NCI-H2081 (cell line): ENCODE measurements around the gene LRRC30.
"Not testable (repeated sequence)": the region's sequence is repeated elsewhere in the genome, so short reads cannot be mapped to it uniquely, and the experiment has no call there.

Experiments
- DNase-seq, 2 experiments: peaks; one replicate each; lab custom pipeline; 2025; lab: John Stamatoyannopoulos, UW

The LRRC30 gene

DNA sequence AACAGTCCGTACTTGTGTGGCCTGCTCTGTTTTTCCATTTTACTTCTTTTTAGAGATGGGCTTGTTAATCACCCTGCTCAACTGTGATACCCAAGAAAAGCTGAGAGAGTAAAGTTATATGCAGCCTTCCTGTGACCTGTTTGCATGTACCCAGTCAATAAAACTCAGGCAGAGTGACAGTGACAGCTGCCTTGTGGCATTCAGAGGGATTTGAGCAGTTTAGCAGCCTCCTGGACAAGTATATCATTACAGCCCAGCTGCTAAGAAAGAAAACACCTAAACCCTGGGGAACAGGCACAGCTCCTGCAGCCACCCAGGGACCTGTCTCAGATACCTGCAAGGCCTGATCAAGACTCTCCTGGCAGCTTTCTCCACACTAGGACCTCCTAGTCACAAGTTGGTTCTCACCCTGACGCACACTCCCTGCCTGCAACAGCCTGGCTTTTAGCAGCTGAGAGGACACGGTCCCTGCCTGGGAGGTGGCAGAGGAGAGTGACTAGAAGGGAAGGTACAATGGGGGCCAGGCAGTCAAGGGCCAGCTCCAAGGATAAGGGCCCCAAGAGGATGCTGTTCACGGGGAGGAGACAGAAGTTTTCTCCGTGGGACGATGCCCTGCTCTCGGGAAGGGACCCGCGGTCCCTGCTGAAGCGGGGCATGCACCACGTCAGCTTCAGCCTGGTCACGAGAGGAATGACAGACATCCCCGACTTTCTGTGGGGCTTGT lies at the start of gene LRRC30:
LRRC30 (plus strand) TSS at position 464 of the 724 bp plus-strand sequence; CDS start at position 514, 50 bp downstream.
- DNase-seq = no peak

DNA sequence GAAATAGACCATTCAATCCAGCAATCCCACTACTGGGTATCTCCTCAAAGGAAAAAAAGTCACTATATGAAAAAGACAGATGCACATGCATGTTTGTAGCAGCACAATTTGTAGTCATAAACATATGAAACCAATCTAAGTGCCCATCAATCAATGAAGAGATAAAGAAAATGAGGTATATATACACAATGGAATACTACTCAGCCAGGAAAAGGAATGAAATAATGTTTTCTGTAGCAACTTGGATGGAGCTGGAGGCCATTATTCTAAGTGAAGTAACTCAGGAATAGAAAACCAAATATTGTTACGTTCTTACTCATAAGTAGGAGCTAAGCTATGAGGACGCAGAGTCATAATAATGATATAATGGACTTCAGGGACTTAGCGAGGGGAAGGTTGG lies 45.2 kb upstream of the LRRC30 start:
- DNase-seq = no peak

DNA sequence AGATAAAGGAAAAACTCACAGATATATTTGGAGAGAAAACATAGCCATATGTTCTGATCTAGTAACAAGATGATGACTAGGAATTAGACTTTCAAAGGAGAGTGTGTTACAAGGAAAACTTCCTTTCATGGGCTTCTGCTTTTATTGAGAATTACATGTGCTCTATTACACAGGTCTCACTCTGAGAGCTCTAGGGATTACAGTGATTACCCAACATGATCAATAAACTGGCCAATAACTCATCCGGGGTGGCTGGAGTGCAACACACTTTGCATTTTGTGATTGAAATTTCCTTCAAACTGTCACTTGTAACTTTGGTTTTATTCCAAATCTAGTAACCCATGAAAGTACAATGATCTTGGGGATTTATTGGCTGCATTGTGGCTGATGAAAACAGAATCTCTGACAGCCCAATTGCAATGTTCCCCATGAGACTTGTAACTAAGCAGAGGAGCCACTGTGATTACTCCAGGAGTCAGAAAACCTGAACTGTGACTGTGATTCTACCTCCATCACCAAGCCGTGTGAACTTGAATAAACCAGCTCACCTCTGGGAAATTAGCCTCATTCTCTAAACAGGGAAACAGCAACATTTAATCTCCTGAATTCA lies 40.2 kb upstream of the LRRC30 start:
- DNase-seq = no peak

DNA sequence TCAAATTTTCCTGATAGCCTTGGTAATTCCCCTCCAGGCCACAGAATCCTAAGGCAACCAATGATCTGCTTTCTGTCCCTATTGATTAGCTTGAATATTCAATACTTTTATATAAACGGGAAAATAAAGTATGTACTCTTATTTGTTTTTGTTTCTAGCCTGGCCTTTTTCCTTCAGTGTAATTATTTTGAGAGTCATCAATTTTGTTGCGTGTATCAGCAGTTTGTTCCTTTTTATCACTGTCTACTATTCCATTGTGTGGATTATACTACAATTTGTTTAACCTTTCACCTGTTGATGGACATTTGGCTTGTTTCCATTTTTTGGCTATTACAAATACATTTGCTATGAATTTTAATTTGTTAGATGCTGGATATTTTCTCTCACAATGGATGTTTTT lies 39.2 kb upstream of the LRRC30 start:
- DNase-seq = no peak

DNA sequence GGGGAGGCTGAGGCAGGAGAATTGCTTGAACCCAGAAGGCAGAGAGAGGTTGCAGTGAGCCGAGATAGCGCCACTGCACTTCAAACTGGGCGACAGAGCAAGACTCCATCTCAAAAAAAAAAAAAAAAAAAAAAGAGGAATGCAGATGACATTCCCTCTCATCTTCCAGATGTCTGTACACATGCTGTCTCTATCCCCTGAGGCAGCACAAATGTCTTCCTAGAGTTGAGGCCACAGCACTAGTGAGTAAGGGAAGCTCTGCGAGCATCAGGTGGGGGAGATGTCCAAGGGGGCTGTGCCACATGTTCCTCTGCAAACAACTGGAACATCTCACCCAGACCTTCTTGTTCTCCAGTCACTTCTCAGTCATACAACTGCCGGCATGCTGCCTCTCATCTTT lies 35.6 kb upstream of the LRRC30 start:
- no peak for DNase-seq

DNA sequence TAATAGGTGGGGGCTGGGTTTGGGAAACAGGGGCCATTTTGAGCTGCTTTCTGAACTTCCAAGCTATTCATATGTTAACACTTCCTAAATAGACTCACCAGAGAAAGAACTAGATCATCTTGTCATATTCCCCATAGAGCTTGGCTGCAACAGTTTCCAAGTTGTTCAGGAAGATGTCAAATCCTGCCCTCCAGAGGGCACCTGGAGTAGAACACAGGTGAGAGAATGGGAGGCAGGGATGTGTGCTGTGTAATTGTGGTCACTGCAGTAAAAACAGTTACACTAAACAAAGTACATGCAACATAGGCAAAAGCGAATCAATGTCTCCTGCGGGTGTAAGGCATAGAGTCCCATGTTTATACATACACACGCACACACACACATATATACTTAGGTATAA lies 34.5 kb upstream of the LRRC30 start:
- DNase-seq = no peak

DNA sequence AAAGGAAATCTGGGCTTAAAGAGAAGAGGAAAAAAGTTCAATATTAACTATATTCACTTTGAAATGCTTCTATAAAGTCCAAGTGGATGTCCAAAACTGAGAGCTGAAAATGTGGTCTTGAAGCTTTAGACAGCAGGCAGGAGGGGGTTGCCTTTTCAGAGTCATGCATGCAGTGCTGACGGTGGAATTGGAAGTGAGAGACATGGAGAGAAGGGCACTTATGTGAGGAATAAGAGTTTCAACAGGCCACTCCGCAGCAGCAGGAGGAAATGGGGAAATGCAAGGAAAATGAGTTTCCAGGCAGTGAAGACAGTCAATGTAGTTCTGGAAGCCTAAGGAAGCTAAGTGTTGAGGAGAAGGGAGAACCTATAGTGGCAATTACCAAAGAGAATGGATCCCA lies 33.0 kb upstream of the LRRC30 start:
- no peak for DNase-seq

DNA sequence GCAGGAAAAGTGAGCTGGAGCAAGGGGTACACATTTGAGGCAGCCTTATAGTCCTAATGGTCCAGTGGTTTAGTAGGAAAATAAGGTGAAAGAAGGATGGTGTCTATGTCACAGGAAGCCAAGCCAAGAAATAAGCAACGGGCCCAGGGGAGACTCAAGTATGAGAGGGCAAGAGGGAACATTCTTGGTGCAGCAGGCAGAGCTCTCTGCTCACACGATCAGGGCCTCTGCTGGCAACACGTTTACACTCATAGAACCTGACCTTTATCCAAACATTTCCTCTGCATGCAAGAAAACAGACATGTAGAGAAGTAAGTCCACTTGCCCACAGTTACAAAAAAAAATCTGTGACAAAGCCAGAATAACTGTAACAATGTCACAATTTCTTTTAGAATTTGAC lies 32.6 kb upstream of the LRRC30 start:
- no peak for DNase-seq

DNA sequence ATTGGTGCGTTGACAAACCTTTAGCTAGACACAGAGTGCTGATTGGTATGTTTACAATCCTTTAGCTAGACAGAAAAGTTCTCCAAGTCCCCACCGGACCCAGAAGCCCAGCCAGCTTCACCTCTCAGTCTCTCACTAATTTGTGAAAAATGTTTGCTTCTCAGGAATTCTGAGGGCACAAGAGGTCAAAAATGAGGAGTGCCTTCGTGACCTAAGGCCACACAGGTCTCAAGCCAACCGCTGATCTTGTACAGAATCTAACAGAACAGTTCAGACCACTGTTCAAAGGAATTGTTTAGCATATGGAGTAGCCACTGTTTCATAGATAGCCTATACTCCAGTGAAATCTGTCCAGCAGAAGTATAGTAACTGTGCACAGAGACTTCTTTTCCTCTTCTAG lies 29.8 kb upstream of the LRRC30 start:
- no peak for DNase-seq

DNA sequence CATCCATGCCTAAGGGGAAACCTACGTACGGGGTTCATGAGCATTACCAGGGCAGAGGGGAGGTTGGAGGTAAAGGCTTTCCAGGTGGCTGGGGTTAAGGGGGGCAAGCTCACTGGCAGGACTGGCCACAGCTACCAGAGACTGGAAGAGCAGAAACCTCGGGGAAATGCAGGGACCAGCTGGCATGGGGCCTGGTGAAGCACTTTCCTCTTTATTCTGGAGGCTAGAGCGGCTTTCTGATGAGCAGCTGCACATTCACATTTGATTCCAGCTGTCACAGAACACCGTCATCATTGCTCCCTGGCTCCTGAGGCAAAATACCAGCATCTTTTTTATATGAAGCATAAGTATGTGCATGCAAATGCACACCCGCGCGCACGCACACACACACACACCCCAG lies 28.7 kb upstream of the LRRC30 start:
- DNase-seq = no peak

DNA sequence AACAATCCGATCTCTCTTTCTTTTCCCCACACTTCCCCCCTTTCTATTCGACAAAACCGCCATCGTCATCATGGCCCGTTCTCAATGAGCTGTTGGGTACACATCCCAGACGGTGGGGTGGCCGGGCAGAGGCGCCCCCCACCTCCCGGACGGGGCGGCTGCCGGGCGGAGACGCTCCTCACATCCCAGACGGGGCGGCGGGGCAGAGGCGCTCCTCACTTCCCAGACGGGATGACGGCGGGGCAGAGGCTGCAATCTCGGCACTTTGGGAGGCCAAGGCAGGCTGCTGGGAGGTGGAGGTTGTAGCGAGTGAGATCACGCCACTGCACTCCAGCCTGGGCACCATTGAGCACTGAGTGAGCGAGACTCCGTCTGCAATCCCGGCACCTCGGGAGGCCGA lies 27.3 kb upstream of the LRRC30 start:
- not testable (repeated sequence) for DNase-seq

DNA sequence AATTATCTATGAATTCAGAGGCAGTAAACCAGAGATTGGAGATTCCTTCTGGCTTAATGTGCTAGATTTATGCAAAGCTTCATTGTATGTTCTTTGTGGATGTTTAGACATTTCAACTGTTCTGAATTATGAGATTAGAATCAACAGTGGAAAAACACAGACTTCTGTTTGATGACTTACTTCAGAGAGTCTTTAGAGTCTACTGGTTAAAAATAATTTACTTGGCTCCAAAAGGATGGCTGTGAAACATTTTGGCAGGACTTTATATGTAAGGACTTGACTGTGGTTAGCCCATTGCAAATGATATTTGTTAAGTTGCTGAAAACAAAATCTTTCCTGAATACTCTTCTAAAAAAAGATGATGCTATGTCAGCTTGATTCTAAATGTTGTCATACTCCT lies 25.5 kb upstream of the LRRC30 start:
- no peak for DNase-seq

DNA sequence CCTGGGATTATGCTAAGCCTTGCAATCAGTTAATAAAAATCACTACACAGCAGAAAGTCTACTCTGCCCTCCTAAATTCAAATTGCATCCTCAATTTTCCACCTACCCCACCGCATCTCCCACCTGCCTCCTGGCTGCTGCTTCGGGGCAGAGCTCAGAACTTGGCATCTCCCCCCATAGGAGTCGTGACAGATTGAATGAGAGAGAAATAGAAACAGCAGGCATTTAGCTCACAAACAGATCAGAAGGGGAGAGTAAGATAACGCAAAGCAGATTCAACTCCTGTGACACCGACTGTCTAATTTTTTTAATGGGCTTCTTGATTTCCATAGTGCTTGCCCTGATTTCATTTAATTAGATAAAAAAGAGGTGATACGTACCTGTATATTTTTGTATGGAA lies 24.7 kb upstream of the LRRC30 start:
- DNase-seq = no peak

DNA sequence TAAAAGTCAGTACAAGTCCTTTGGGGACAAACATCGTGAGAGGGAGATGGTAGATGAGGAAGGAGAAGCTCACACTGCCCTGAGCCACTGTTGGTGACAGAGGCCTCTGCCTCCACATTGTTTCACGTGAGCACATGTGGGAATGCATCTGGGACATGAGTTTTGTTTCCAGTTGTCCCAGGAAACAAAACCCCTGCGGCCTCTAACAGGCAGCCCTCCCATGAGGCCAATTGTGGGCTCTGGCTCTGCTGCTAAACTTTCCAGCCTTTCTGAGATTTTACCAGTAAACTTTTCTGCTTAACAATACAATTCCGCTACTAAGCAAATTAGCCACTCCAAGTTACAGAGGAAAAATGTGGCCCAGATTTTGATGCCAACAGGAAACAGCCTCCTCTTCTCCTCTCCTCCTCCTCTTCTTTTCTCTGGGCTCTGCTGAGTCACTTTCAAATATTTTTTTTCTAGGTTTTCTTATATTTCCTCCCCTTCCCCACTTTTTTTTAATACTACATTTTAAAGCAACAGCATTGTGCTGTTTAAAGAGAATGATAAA lies 23.4 kb upstream of the LRRC30 start:
- no peak for DNase-seq

DNA sequence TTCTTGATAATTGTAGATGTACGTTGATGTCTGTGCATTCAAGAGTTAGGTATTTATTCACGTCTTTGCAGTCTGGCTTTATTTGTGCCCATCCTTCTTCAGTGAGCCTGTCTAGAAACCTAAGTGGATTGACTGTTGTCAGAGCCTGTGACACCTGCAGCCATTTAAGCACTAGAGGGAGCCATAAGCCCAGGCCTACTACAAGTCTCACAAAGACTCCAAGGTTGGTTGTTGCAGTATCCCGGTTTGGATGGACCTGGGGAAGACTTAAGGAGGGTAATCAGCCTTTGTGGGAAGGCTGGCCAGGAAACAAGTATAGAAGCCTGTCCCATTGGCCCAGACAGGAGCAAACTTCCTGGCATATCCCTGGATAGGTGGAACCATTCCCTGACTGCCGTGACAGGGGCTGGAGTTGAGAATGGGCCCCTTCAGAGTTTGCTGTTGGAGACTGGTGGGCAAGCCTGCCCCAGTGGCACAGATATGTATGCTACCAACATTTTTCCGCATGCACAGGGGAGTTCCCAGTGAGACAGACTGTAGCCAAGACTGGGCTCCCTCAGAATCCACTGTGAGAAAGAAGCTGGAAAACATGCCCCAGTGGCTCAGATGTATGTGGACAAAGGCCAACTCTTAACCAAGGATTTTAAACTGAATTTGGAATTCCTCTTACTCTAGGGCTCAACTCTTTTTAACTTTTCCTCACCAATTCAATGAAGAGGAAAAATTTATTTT lies 9.3 kb upstream of the LRRC30 start:
- peak; percentile 66 to 77 for DNase-seq

DNA sequence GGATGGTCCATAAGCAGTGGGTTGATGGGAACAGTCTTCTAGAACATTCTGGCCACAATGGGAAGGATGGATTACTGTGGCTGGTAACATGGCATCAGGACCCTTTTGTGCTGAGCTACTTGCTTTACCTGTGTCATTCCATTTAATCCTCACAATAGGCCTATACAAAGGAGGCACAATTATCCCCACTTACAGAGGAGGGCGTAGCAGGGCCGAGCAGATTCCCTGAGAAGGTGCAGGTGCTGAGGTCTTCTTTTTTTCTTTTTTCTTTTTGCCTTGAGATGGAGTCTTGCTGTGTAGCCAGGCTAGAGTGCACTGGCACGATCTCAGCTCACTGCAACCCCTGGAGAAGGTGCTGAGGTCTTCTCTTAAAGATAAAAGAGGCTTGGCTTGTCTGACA lies 6.7 kb upstream of the LRRC30 start:
- DNase-seq = no peak

DNA sequence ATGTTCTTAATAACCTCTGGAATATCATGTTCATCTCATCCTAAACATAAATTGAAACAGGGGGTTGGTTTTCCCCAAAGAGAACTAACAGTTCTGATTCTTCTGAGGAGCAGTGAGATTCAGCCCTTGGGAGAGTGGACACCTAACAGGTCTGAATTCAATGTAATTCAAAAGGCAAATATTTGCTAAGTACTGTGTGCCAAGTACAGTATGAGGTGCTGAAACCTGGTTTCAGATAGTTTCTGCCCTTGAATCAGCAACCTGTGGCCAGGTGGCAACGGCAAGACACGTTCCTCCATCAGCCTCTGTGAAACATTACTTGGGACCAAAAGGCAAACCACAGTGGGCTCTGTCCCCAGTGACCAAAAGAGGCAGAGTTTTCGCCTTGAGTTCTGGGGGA lies 1.3 kb downstream of the LRRC30 start:
- no peak for DNase-seq

DNA sequence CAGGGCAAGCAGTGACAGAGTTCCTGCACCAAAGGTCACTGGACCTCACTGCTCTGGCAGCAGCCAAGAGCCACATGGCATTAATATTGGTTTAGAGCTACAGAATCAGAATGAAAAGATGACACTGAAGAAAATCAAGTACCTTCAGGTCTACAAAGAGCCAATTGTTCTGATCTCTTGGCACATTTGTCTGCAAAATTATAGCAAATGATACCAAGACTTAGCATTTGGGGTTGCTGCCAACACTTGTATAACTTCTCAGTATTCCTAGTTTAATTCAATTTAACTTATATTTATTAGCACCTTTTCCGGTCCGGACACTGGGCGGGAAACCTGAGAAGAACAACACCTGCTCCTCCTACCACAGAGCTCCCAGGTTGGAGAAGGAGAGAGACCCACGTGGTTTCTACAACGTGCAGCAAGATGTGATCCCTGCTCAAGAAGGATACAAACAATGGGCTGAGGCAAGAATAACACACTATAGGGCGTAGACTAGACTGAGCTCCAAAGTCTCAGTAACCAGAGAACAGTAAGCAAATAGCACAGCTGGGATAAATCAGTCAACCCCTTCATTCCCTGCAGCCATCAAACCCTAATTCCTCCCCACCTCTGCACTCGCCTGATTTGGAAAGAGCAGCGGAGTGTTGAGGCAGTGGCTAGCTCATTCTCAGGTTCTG lies 2.4 kb downstream of the LRRC30 start:
- no peak for DNase-seq

DNA sequence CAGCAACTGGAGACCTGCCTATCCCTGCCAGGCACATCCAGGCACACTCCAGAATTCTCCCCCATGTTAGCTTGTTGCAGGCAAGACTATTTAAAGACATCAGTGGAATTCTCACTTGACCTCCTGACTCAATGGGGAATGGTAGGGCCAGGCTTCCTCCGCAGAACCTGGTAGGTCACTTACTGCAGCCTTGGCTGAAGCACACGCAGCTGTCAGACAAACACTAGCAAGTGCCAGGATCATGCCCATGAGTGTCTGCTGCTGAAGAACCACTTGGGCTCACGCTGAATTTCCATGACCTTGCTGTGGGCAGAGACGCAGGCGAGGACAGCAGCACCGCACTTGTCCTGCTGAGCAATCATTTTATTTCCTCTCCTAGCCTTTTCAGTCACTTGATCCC lies 3.2 kb downstream of the LRRC30 start:
- no peak for DNase-seq

DNA sequence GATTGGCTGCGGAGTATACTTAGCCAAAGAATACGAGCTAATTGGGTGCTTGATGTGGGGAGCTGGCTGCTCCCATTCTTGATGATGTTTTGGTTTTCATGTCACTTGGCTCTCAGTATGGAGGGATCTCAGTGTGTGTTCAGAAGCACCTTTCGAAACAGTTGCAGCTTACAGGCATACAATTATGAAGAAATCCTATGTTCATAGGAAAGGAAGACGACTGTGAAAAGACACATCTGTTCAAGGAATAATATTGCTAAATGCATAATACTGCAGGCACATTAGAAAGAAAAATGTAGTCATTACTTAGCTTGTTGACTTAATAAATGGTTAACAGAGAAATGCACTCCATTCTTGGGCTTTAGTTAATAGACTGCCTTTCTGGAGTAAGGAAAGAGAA lies 4.1 kb downstream of the LRRC30 start:
- DNase-seq = no peak

DNA sequence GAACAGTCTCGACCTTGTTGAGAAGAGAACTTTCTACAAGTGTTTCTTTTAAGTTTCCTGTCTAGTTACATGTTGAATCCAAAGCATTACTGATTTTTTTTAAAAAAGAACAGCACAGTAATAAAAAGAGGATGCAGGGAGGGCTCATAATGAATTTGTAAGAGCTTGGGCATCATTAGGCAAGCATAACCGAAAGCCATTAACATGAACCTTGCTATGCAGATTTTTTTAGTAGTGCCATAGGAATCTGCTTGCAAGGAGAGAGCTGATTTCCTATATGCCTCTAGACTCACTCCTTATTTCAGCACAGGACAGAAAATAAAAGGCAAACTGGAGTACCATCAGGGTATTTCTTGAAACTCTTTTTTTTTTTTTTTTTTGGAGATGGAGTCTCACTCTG lies 5.2 kb downstream of the LRRC30 start:
- no peak for DNase-seq

DNA sequence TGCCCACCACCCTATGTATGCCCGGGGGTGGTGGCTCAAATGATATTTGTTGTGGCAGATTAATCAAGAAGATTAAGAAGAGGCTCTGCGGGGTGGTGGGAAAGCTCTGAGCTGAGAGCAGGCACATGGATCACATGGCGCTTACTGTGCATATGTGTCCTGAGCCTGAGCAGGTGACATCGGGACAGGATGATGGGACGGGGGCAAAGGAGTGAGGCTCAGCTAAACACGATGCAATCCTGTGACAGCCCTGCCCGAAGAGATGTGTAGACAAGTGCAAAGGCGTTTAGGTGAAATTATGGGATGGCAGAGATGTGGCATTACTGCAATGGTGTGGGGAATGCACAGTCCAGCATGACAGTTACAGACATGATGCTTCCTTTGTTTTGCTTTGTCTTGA lies 6.0 kb downstream of the LRRC30 start:
- no peak for DNase-seq
